Heart left ventricle (tissue), 16 donors: ENCODE results near the gene MCOLN2. TPM values are rescaled to one million over a fixed set of nuclear protein-coding genes. Genes with fewer than 3 reads are reported as not detected.

Experiments
- ATAC-seq, 4 donors: fragments of 200-7000 bp; cut with Tn5 transposase; one replicate each; pipeline ENCODE4 v1.9.1; 2020 to 2022; ENCODE audit warnings: moderate library complexity in 4 of 4, mild to moderate bottlenecking in 3 of 4, moderate number of reproducible peaks in 1 of 4
- DNase-seq, 5 donors: peaks; one replicate each; pipeline ENCODE4 v3.0.0-alpha.2; 2020
- H3K27ac ChIP-seq, 12 donors: fragments of 200-600 bp; sonication (generic) in 4 of 12; one replicate each; pipeline versions ENCODE4 v1.5.0 to v1.8.0; 2016 to 2022; ENCODE audit warnings: mild to moderate bottlenecking in 2 of 12
- H3K27me3 ChIP-seq, 9 donors: fragments of 200-600 bp; sonication (generic) in 2 of 9; one replicate each; pipeline versions ENCODE4 v1.5.1 to v1.8.0; 2016 to 2022; ENCODE audit warnings: mild to moderate bottlenecking in 3 of 9
- H3K36me3 ChIP-seq, 9 donors: fragments of 200-600 bp; sonication (generic) in 2 of 9; one replicate each; pipeline versions ENCODE4 v1.5.0 to v1.8.0; 2018 to 2022; ENCODE audit warnings: mild to moderate bottlenecking in 2 of 9
- H3K4me1 ChIP-seq, 12 donors: fragments of 200-600 bp; sonication (generic) in 4 of 12; one replicate each; pipeline versions ENCODE4 v1.5.0 to v1.8.0; 2016 to 2022; ENCODE audit warnings: mild to moderate bottlenecking in 3 of 12
- H3K4me3 ChIP-seq, 12 donors: fragments of 200-600 bp; sonication (generic) in 4 of 12; one replicate each; pipeline versions ENCODE4 v1.5.0 to v1.8.0; 2017 to 2022; ENCODE audit warnings: mild to moderate bottlenecking in 9 of 12, moderate library complexity in 4 of 12
- H3K9me3 ChIP-seq, 12 donors: fragments of 200-600 bp; sonication (generic) in 4 of 12; one replicate each; pipeline versions ENCODE4 v1.5.0 to v1.8.0; 2016 to 2022; ENCODE audit warnings: mild to moderate bottlenecking in 1 of 12
- POLR2A ChIP-seq, 2 donors: fragments of 450-650 bp; IDR thresholded peaks; one replicate each; pipeline ENCODE4 v1.6.1; 2017; ENCODE audit warnings: antibody characterized with exemption in 2 of 2, mild to moderate bottlenecking in 2 of 2, moderate library complexity in 2 of 2
- WGBS, 4 donors: extraction: QIAGEN DNeasy Blood & Tissue Kit in 2 of 4; methylation state at CpG; one replicate each; pipeline versions ENCODE4 v1.1.5 to v1.1.7; 2013 to 2018; 5-methylcytosine and 5-hydroxymethylcytosine counted together
- intact Hi-C, 10 donors: fragments of 100-400 bp; cut with DNase I; formaldehyde crosslinking; loops; one replicate each; pipeline versions ENCODE4 v1.11.1 to v1.14.2; 2022
- polyA plus RNA-seq, 2 donors: library from polyadenylated mRNA; stranded (reverse); fragments of 200-250 nt; gene quantifications; one replicate each; pipeline ENCODE4 v1.2.3, GENCODE V29; 2013
- total RNA-seq, 9 donors: library from RNA; depleted of rRNA in 2 of 9; stranded (reverse); fragments of >200 nt in 2 of 9; fragmentation: NEBNext Ultra II Directional in 3 of 9; extraction: Animal tissue kit (Norgen Biotek cat#: 25700) in 3 of 9; gene quantifications; one replicate each; pipeline versions ENCODE4 v1.1.0 to v1.2.4, GENCODE V29; 2016 to 2023
- TF ChIP-seq, protein P1 (sequence below), 12 donors: fragments of 200-600 bp; sonication (generic) in 4 of 12; IDR thresholded peaks; one replicate each; pipeline versions ENCODE4 v1.5.0 to v1.8.0; 2018 to 2022; ENCODE audit warnings: antibody characterized with exemption in 12 of 12, mild to moderate bottlenecking in 5 of 12
- donor health status: ischemic (EF 13 %, LVEDD 7.1; RV severe dilation, severe dysfunction).
- donor health status: healthy with polysubstance abuse.
- donor health status: DM: no; HTN: yes; CAD: no.
- donor health status: DM: no; HTN: no; CAD: no.
- donor health status: ischemic (EF 25% LVEDD 6.9; RV normal size, moderate dysfunction).
- donor health status: ischemic (EF 25% LVEDD 5.7; RV mildly dilated, moderate dysfunction).
- donor health status: healthy.
- donor health status: DM: yes; HTN: yes; CAD: no.
- donor health status: ischemic (EF 35%, LVEDD 5.7; RV mildly dilated, moderate dysfunction).
- donor health status: nonischemic (EF 11% LVEDD 7.7; RV severe dilation, severe dysfunction).
- donor health status: DM: yes; HTN: yes; CAD: no.
- donor health status: PGD.
- donor health status: ischemic (EF 29% LVEDD 5.4; RV normal size, mild dysfunction).
- donor health status: nonischemic (EF 23%, LVEDD 6.1; RV moderate dilation, normal function).

Gene MCOLN2
- total and polyA plus RNA-seq, 11 donors, result 0.12 to 2.9 (median 1.1) TPM; not detected in 8

DNA sequence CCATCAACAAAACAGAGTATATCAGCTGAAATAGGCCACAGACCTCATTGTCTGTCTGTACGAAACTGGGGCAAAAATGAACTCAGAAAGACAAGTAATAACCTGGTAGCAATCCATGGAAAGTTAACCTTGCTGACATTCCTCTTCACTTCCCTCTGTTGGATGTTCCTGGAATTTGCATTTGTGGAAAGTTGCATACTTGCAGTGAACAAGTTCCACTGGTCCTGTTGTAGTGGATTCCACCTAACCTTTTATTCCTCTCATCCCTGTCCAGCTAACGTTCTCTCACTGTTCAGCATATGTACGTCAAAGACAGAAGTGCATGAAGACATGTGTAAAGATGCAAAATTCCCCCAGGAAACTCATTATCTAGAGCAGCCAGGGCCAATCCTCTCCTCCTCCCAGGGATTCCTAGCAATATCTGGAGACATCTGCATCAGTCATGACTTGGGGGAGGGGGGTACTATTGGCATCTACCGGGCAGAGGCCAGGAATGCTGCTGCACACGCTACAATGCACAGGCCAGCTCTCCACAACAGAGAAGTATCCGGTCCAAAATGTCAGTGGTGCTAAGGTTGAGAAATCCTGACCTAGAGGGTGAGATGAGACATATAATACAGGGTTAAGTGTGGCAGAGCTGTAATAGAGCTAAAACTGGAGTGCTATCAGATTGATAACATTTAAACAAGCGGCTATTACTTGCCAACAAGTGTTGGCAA is 112.1 kb downstream of the MCOLN2 start:
- Histone ChIP-seq H3K9me3 (peaks cover 0 to 7% (median 0%) of the 10 kb centered on the region in 12 donors), H3K4me1 (peaks cover 0 to 13% (median 0%) of the 10 kb centered on the region in 12 donors), H3K27me3 (no peaks in the 10 kb centered on the region), H3K36me3 (no peaks in the 10 kb centered on the region), H3K4me3 (no peak overlapping the region), H3K27ac (peak overlapping the region in 6 of 12 donors; percentile 14 to 59 (median 36))
- 23 to 41% (median 34%) methylated on average over 7 of the region's 7 CpGs for WGBS, 4 donors
- intact Hi-C loops, result loop anchor here in 2 of 10 donors (10.0 kb wide), 1 partner anchor 90 kb away; no protein-coding TSS in a partner anchor
- no peak for DNase-seq
- peak; percentile 26 to 91 (median 59) for ATAC-seq
- TF ChIP-seq, protein P1, sequence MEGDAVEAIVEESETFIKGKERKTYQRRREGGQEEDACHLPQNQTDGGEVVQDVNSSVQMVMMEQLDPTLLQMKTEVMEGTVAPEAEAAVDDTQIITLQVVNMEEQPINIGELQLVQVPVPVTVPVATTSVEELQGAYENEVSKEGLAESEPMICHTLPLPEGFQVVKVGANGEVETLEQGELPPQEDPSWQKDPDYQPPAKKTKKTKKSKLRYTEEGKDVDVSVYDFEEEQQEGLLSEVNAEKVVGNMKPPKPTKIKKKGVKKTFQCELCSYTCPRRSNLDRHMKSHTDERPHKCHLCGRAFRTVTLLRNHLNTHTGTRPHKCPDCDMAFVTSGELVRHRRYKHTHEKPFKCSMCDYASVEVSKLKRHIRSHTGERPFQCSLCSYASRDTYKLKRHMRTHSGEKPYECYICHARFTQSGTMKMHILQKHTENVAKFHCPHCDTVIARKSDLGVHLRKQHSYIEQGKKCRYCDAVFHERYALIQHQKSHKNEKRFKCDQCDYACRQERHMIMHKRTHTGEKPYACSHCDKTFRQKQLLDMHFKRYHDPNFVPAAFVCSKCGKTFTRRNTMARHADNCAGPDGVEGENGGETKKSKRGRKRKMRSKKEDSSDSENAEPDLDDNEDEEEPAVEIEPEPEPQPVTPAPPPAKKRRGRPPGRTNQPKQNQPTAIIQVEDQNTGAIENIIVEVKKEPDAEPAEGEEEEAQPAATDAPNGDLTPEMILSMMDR (IDR thresholded peaks at IDR 0.05), result peak in 1 of 12 donors; percentile 10
- no peak for TF ChIP-seq POLR2A (IDR thresholded peaks at IDR 0.05)

DNA sequence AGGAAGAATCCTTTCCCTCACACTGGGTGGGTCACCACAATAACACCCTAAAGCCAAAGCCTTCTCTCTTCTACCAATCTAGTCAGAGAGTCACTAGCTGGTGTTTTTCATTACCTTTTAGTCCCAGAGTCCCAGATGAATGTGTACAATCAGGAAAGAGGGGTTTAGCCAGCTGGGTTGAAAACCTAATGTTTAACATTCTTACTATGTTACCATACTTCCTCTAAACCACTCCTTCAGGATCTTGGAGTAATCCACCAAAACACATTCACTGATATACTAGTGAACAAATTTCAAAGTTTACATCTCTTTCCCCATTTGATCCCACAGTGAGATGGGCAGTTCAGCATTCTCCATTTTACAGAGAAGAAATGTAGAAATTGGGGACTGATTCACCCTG is 113.6 kb downstream of the MCOLN2 start:
- ATAC-seq, result no peak
- DNase-seq, result no peak
- no peaks in the 10 kb centered on the region for H3K27me3 ChIP-seq
- H3K9me3 ChIP-seq, result peaks cover 0 to 7% (median 0%) of the 10 kb centered on the region in 12 donors
- no peak overlapping the region for H3K4me3 ChIP-seq
- intact Hi-C loops, result loop anchor here in 2 of 10 donors (10.0 kb wide), 1 partner anchor 88 kb away; no protein-coding TSS in a partner anchor
- H3K4me1 ChIP-seq, result peaks cover 0 to 13% (median 0%) of the 10 kb centered on the region in 12 donors
- TF ChIP-seq, protein P1 (IDR thresholded peaks at IDR 0.05), result no peak
- TF ChIP-seq POLR2A (IDR thresholded peaks at IDR 0.05), result no peak
- H3K27ac ChIP-seq, result no peak overlapping the region
- no peaks in the 10 kb centered on the region for H3K36me3 ChIP-seq

DNA sequence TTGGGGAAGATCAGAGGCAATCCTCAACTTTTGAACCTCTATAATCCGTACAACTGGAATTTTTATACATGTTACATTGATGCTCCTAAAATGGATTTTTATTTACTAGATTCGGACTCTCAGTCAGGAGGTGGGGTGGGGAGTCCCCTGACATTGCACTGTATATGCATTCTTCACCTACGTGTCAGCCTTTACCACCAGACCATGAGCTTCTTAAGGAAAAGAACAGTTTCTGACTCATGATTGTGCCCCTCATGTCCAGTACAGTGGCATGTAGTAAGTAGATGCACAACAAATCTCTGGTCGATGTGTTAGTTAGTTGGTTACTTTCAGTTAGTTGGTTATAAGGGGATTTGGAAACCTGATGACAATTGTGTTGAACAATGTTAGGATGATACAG is 119.3 kb downstream of the MCOLN2 start:
- Histone ChIP-seq H3K4me1 (no peaks in the 10 kb centered on the region), H3K36me3 (no peaks in the 10 kb centered on the region), H3K27ac (no peak overlapping the region), H3K4me3 (no peak overlapping the region), H3K27me3 (peaks cover 0 to 3% (median 0%) of the 10 kb centered on the region in 9 donors), H3K9me3 (peaks cover 0 to 8% (median 0%) of the 10 kb centered on the region in 12 donors)
- ATAC-seq (no peak), DNase-seq (no peak)
- intact Hi-C loops, result no loop called here
- WGBS, 4 donors, result 80 to 90% (median 82%) methylated on average over 4 of the region's 4 CpGs
- no peak for TF ChIP-seq POLR2A (IDR thresholded peaks at IDR 0.05)
- TF ChIP-seq, protein P1 (IDR thresholded peaks at IDR 0.05), result no peak

DNA sequence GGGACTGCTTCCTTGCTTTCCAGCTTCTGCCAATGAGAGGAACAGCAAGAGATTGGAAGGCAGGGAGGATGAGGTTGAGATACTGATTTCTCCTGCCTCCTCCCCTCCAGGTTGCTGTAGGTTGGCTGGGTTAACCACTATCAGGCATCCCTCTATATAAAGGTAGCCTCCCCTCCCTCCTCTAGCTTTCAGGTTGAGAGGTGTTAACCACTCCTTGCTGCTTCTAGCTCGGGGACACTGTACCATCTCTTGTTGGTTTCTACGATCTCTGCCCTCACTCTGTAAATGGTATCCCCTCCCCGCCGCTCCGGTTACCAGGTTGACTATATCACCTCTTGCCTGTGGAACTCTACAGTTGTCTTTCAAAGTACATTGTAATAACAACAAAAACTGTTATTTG is 120.6 kb downstream of the MCOLN2 start:
- ATAC-seq, result no peak
- Histone ChIP-seq H3K36me3 (no peaks in the 10 kb centered on the region), H3K27me3 (peaks cover 0 to 3% (median 0%) of the 10 kb centered on the region in 9 donors), H3K4me1 (peaks cover 0 to 2% (median 0%) of the 10 kb centered on the region in 12 donors), H3K27ac (no peak overlapping the region), H3K4me3 (no peak overlapping the region), H3K9me3 (peaks cover 0 to 4% (median 0%) of the 10 kb centered on the region in 12 donors)
- 85 to 91% (median 89%) methylated on average over 5 of the region's 5 CpGs for WGBS, 4 donors
- intact Hi-C loops, result no loop called here
- TF ChIP-seq POLR2A (IDR thresholded peaks at IDR 0.05), result no peak
- TF ChIP-seq, protein P1 (IDR thresholded peaks at IDR 0.05), result no peak
- DNase-seq, result no peak

Other genes starting within 250 kb of the MCOLN2 start
- gene LPAR3, start 103.9 kb downstream of the MCOLN2 start, total RNA-seq, result 10 to 100 TPM in 7 of 9 donors, 1 to 10 TPM in 2; 5.9 to 25.0 (median 14.7) TPM
- gene LPAR3, start 103.9 kb downstream of the MCOLN2 start, polyA plus RNA-seq, result 10 to 100 TPM in 1 of 2 donors, 1 to 10 TPM in 1; 9.7 to 10.6 TPM
- 1 to 10 TPM in 1 of 9 donors, under 1 TPM in 6, not detected in 2; 0.16 to 1.4 (median 0.35) TPM for gene MCOLN3, start 51.4 kb upstream of the MCOLN2 start, total RNA-seq
- 1 to 10 TPM in 1 of 2 donors, under 1 TPM in 1; 0.07 to 1.1 TPM for gene MCOLN3, start 51.4 kb upstream of the MCOLN2 start, polyA plus RNA-seq
- 10 to 100 TPM; 15.1 to 25.8 (median 23.0) TPM for gene SYDE2, start 203.9 kb upstream of the MCOLN2 start, total RNA-seq
- gene SYDE2, start 203.9 kb upstream of the MCOLN2 start, polyA plus RNA-seq, result 1 to 10 TPM; 2.4 to 6.0 TPM